ENCODE measurements around the gene NCK2. TPM values are rescaled to one million over a fixed set of nuclear protein-coding genes. Genes with fewer than 3 reads are reported as not detected.

NCK2 gene
- total RNA-seq, 1 experiment from 2014 or later: 21.6 TPM

DNA sequence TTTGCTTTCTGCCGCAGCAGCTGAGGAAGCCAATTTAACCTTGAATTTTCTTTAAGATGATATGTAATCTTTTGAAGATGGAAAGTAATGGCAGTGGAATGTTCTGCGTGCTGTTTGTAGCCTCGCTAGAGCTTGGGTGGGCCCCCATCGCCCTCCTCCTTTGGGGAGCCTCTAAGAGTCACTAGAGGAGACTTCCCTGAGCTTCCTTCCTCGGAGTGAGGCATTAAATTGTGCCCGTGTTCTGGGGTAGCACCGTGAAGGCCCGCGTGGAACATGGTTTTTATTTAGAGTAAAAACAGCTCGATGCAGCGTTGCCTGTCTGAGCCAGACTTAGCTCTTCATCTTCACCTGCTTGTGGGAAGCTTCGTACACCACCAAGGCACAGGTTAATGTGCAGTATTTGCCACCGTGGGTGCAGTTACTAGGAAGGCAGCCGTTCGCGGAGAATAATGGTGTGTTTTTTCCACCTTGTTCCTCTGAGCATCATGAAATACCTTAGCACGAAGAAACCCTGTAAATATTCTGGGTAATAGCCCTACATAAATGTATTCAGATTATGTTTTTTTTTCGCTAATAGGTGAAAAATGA is 38.5 kb downstream of the NCK2 start:
- Histone ChIP-seq H3K9me3 (ENCODE audit: low read depth, low read length, poor library complexity, severe bottlenecking) (no peaks in the 10 kb centered on the region), H3K4me1 (ENCODE audit: insufficient read depth, low read length, poor library complexity, severe bottlenecking) (no peaks in the 10 kb centered on the region), H3K4me3 (ENCODE audit: low read depth, low read length, poor library complexity, severe bottlenecking) (no peak overlapping the region), H3K27ac (ENCODE audit: low read depth, low read length, poor library complexity, severe bottlenecking) (no peak overlapping the region), H3K36me3 (ENCODE audit: insufficient read depth, low read length, poor library complexity, severe bottlenecking) (no peaks in the 10 kb centered on the region), H3K27me3 (replicated peaks; ENCODE audit: insufficient read depth, low read depth, low read length, poor library complexity) (no peaks in the 10 kb centered on the region)
- CTCF ChIA-PET: no interaction called here
- intact Hi-C loops (cut with micrococcal nuclease; ENCODE audit: unreplicated experiment): no loop called here
- POLR2A ChIA-PET (ENCODE audit: low non-redundant PET): no interaction called here
- no peak for TF ChIP-seq EZH2 (IDR thresholded peaks at IDR 0.05; ENCODE audit: borderline replicate concordance, low read depth, low read length, poor library complexity, severe bottlenecking)
- TF ChIP-seq, protein P1, sequence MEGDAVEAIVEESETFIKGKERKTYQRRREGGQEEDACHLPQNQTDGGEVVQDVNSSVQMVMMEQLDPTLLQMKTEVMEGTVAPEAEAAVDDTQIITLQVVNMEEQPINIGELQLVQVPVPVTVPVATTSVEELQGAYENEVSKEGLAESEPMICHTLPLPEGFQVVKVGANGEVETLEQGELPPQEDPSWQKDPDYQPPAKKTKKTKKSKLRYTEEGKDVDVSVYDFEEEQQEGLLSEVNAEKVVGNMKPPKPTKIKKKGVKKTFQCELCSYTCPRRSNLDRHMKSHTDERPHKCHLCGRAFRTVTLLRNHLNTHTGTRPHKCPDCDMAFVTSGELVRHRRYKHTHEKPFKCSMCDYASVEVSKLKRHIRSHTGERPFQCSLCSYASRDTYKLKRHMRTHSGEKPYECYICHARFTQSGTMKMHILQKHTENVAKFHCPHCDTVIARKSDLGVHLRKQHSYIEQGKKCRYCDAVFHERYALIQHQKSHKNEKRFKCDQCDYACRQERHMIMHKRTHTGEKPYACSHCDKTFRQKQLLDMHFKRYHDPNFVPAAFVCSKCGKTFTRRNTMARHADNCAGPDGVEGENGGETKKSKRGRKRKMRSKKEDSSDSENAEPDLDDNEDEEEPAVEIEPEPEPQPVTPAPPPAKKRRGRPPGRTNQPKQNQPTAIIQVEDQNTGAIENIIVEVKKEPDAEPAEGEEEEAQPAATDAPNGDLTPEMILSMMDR (conservative IDR thresholded peaks at IDR 0.05; ENCODE audit: low read depth, low read length): no peak
- no TSS peak for BruUV-seq (replicated peaks)
- no peak for DNase-seq (ENCODE audit: low spot score)

DNA sequence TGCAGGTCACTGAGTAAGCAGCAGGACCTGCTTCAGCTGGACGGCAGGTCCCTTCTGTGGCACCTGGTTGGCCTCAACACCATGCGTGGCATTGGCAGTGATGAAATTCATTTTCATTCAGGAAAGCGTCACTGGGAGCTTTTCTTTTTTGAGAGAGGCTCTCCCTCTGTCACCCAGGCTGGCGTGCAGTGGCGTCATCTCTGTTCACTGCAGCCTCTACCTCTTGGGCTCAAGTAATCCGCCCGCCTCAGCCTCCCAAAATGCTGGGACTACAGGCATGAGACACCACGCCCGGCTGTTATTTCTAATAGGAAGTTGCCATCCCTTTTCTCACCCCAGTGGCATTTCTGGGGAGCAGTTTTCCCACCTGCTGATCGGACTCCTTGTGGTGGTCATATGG is 39.3 kb downstream of the NCK2 start:
- intact Hi-C loops (cut with micrococcal nuclease; ENCODE audit: unreplicated experiment): no loop called here
- no TSS peak for BruUV-seq (replicated peaks)
- Histone ChIP-seq H3K27ac (ENCODE audit: low read depth, low read length, poor library complexity, severe bottlenecking) (no peak overlapping the region), H3K27me3 (replicated peaks; ENCODE audit: insufficient read depth, low read depth, low read length, poor library complexity) (no peaks in the 10 kb centered on the region), H3K4me1 (ENCODE audit: insufficient read depth, low read length, poor library complexity, severe bottlenecking) (no peaks in the 10 kb centered on the region), H3K4me3 (ENCODE audit: low read depth, low read length, poor library complexity, severe bottlenecking) (no peak overlapping the region), H3K9me3 (ENCODE audit: low read depth, low read length, poor library complexity, severe bottlenecking) (no peaks in the 10 kb centered on the region), H3K36me3 (ENCODE audit: insufficient read depth, low read length, poor library complexity, severe bottlenecking) (no peaks in the 10 kb centered on the region)
- TF ChIP-seq EZH2 (IDR thresholded peaks at IDR 0.05; ENCODE audit: borderline replicate concordance, low read depth, low read length, poor library complexity, severe bottlenecking): no peak
- TF ChIP-seq, protein P1 (conservative IDR thresholded peaks at IDR 0.05; ENCODE audit: low read depth, low read length): no peak
- DNase-seq (ENCODE audit: low spot score): no peak
- CTCF ChIA-PET: no interaction called here
- POLR2A ChIA-PET (ENCODE audit: low non-redundant PET): no interaction called here

DNA sequence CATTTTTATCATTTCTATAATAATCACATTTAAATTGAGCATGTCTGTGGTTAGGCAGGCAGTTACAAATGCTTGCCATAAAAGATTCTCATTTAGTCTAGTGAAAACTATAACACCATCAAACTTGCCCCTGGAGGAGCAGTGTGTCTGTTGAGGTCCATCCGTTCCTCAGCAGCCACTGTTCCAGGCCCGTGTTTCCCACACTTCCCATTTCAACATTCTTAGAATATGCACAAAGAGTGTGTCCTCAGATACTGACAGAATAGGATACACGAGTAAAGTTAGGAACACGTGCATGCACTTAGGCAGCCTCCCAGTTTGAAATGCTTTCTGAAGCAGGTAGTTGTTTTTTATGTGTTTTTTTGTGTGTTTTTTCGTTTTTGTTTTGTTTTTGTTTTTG is 39.9 kb downstream of the NCK2 start:
- H3K9me3 ChIP-seq (ENCODE audit: low read depth, low read length, poor library complexity, severe bottlenecking): no peaks in the 10 kb centered on the region
- H3K27me3 ChIP-seq (replicated peaks; ENCODE audit: insufficient read depth, low read depth, low read length, poor library complexity): no peaks in the 10 kb centered on the region
- H3K4me3 ChIP-seq (ENCODE audit: low read depth, low read length, poor library complexity, severe bottlenecking): no peak overlapping the region
- TF ChIP-seq, protein P1 (conservative IDR thresholded peaks at IDR 0.05; ENCODE audit: low read depth, low read length): no peak
- TF ChIP-seq EZH2 (IDR thresholded peaks at IDR 0.05; ENCODE audit: borderline replicate concordance, low read depth, low read length, poor library complexity, severe bottlenecking): no peak
- ChIA-PET POLR2A (ENCODE audit: low non-redundant PET) (no interaction called here), CTCF (no interaction called here)
- no peak for DNase-seq (ENCODE audit: low spot score)
- intact Hi-C loops (cut with micrococcal nuclease; ENCODE audit: unreplicated experiment): no loop called here
- no peak overlapping the region for H3K27ac ChIP-seq (ENCODE audit: low read depth, low read length, poor library complexity, severe bottlenecking)
- H3K36me3 ChIP-seq (ENCODE audit: insufficient read depth, low read length, poor library complexity, severe bottlenecking): no peaks in the 10 kb centered on the region
- H3K4me1 ChIP-seq (ENCODE audit: insufficient read depth, low read length, poor library complexity, severe bottlenecking): peaks cover 2% of the 10 kb centered on the region
- no TSS peak for BruUV-seq (replicated peaks)

Data from A673 (cell line).